D721Med (cell line): ENCODE data around the gene FAM174C.

Experiments used
- DNase-seq: peaks from one replicate; pipeline ENCODE4 v3.0.0; 2011; ENCODE audit warnings: low spot score; ENCODE audit not compliant: insufficient read length
- FAIRE-seq: peaks from 2 replicates; lab custom pipeline; 2011; peaks lifted over from hg19 to GRCh38; lab: Jason Lieb, UNC
- CTCF ChIP-seq: IDR thresholded peaks from 2 replicates; pipeline ENCODE4 v1.5.1; 2012; ENCODE audit warnings: mild to moderate bottlenecking, control low read depth; ENCODE audit not compliant: insufficient read depth; ENCODE audit errors: missing control alignments

Gene FAM174C

GRCh38 chr19:1275976-1276627 is 772 bp downstream of the FAM174C start:
- TF ChIP-seq CTCF = no peak
- FAIRE-seq = no peak
- DNase-seq = no peak

DNA sequence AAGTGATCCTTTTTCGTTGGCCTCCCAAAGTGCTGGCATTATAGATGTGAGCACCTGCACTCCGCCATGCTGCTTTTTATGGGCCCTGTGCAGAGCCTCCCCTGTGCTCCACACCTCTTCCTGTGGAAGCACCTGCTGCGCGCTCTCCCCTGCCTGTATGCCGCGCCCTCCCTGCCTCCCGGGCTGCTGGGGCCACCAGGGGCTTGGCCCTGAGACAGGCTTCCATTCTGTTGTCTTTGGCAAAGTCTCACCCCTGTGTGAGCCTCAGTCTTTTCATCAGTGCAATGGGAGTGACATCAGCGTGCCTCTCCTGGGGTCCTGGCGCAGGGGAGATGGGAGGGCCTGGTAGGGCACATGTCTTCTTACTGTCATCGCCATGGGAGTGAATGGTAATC is 1.3 kb downstream of the FAM174C start:
- no peak for DNase-seq
- no peak for FAIRE-seq
- TF ChIP-seq CTCF = no peak

- FAIRE-seq = no peak
- no peak for TF ChIP-seq CTCF
Observed at GRCh38 chr19:1277061-1277460, 1.7 kb downstream of the FAM174C start.

DNA sequence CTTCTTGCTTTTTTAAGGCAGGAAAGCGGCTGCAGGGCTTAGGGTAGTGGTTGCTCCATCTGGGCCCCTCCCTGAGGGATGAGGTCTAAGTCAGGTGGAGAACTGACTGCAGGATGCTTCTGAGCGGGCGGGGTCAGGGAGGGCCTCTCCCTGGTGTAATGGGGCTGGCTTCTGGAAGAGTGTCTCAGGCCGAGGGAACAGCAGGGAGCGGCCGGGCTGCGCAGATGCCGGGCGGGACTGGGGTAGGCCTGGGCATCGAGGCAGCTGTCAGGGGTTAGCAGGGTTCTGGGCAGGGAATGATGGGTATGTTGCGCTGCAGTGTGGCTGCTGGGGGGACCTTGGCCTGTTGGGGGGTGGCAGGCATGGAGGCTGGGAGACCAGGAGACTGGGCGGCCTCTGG is 2.7 kb downstream of the FAM174C start:
- DNase-seq (no peak), FAIRE-seq (no peak)
- no peak for TF ChIP-seq CTCF

More at GRCh38 chr19:1277061-1277460, 1.7 kb downstream of the FAM174C start:
- no peak for DNase-seq

DNA sequence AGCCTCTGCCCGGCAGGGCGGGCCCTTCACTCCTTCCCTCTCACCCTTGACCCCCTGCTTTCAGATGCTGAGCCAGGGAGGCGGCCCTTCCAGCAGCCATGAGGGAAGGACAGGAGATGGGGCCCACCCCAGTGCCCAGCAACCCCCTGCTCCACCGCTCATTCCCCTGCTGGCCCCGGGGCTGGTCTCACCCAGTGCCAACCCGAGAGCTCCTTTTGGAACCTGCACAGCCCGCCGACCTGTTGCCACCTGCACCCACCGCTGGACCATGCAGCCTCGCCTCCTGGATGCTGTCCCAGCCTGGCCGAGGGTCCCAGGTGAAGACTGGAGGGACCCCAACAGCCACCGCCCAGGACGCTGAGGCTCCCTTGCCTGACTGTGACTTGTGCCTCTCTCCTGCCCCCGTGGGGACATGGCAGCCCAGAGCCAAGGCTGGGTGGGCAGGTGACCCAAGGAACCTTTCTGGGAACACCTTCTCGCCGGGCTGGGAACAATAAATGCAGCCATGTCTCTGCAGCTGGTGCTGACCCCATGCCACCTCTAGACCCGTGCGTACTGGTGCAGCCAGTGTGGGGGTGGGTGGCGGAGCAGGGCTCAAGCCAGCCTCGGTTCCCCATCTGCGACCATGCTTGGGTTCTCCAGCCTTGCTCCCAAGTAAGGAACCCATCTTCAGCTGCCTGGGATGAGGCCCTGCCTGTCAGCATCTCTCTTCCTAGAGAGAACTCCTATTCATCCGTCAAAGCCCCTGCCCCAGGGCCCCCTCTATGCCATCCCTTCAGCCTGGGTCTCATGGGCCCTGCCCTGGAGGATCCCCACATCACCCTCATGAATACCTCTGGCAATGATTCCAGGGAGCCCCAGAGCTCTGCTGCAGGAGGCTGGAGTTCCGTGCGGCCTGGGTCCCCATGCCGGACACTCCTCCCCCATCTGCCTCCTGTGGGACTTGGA is 3.7 kb downstream of the FAM174C start:
- no peak for DNase-seq
- no peak for FAIRE-seq
- TF ChIP-seq CTCF = no peak

DNA sequence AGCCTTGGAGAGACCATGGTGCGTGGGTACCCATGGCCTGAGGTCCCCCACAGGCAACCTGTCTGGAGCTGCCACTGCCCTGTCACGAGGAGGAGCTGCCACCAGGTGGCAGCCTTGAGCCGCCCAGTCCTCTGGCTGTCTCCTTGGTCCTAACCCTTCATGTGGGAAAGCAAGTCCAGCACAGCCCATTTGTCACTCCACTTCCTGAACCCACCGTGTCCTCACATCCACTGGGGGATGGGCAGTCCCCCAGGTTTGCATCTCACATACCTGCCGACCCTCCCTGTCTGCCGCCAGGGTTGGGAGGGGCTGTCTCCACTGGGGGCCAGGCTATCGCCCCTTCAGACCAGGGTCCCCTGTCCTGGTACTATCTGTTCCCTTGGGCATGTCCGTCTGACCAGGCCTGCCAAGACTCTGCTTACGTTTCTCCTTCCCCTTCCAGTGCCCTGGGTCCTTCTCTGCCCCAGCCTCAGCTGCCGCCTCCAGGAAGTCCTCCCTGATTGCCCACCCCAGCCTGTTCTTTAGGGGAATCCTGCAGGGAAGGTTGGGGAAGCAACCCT is 4.5 kb downstream of the FAM174C start:
- peak; percentile 86 for TF ChIP-seq CTCF
- FAIRE-seq (no peak), DNase-seq (peak; percentile 95)
